ENCODE data around the gene GPR137.
A peak's percentile ranks its signal among the peaks of the same experiment; 100 is the strongest.
"Not testable (repeated sequence)": the region's sequence is repeated elsewhere in the genome, so short reads cannot be mapped to it uniquely, and the experiment has no call there.

GPR137 gene

DNA sequence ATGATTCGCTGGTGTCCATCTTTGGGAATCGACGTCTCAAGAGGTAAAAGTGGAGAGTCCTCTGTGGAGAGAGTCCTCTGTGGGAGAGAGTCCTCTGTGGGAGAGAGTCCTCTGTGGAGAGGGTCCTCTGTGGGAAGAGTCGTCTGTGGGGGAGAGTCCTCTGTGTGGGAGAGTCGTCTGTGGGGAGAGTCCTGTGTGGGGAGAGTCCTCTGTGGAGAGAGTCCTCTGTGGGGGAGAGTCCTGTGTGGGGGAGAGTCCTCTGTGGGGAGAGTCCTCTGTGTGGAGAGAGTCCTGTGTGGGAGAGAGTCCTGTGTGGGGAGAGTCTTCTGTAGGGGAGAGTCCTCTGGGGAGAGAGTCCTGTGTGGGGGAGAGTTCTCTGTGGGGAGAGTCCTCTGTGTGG is 35.4 kb downstream of the GPR137 start:
- no peak for DNase-seq (ENCODE audit: low read depth in 2 of 2)

- DNase-seq (ENCODE audit: low read depth in 2 of 2): no peak
These were observed 35.9 kb downstream of the GPR137 start for GRCh38 chr11:64321533-64321932.

- DNase-seq (ENCODE audit: low read depth in 2 of 2): no peak
These were observed 37.2 kb downstream of the GPR137 start for GRCh38 chr11:64322925-64323260.

DNA sequence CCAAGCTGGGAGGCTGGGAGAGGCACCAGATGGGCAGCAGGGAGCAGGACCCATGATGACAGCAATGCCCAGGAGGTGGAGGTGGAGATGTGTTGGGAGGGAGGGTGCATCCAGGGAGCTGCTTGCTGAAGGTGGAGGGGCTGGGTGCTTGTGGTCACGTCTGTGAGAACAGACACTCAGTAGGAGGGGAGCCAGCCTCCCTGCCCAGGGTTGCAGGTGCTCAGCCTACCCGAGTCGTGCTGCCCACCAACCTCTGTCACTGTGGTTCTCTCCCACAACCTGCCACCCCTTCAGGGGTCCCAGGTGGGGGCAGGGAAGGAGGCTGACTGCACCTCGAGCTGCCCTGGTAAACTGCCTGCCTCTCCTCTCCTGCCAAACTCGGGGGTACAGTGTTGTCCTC is 37.7 kb downstream of the GPR137 start:
- no peak for DNase-seq (ENCODE audit: low read depth in 2 of 2)

DNA sequence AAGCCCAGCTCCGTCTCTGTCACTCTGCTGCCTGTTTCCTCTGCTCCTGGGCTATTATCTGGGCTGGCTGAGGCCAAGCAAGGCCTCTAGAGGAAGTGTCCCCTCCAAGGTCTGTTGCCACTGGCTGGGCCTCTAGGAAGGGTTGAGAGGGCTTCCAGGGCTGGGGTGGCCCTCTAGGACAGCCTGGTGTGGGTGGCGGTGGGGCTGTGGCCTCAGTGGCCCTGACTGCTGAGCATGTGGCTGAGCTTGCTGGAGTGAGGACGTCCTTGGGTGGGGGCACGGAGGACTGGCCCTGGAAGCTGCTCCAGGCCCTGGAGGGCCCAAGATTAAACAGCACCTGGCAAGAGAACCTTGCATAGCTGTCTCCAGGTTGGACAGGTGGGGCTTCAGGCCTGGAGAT is 38.3 kb downstream of the GPR137 start:
- DNase-seq (ENCODE audit: low read depth in 2 of 2): not testable (repeated sequence)

GRCh38 chr11:64324692-64325469 is 39.2 kb downstream of the GPR137 start:
- DNase-seq (ENCODE audit: low read depth in 2 of 2): no peak

DNA sequence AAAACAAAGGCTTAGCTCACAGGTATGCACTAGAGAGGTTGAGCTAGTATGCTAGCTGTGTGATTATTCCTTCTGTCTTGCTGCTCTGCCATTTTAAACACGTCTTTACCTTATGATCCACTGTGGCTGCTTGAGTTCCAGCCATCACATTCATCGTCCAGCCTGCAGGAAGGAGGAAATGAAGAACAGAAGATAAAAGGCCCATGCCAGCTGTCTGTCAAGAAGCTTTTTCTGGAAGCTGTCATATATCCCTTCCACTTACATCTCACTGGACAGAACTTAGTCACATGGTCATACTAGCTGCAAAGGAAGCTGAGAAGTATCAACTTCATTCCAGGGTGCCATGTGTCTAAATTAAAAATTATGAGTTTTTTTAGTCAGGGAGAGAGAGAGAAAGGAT is 41.7 kb downstream of the GPR137 start:
- no peak for DNase-seq (ENCODE audit: low read depth in 2 of 2)

- DNase-seq (ENCODE audit: low read depth in 2 of 2): no peak
These were observed 42.3 kb downstream of the GPR137 start for GRCh38 chr11:64327993-64328392.

DNA sequence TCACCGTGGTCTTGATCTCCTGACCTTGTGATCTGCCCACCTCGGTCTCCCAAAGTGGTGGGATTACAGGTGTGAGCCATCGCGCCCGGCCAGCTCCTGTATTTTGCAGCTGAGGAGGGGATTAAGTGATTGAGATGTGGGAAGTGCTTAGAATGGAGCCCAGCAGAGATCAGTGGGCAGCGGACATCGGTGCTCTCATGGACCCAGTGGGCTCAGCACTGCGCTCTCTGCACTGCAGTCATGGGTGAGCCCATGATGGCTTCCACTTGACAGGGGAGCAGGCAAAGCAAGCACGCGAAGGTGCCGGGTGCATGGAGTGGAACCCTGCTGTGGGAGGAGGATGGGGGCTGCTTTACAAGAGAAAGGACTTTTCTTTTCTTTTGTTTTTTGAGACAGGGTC is 45.2 kb downstream of the GPR137 start:
- DNase-seq (ENCODE audit: low read depth in 2 of 2): no peak

DNA sequence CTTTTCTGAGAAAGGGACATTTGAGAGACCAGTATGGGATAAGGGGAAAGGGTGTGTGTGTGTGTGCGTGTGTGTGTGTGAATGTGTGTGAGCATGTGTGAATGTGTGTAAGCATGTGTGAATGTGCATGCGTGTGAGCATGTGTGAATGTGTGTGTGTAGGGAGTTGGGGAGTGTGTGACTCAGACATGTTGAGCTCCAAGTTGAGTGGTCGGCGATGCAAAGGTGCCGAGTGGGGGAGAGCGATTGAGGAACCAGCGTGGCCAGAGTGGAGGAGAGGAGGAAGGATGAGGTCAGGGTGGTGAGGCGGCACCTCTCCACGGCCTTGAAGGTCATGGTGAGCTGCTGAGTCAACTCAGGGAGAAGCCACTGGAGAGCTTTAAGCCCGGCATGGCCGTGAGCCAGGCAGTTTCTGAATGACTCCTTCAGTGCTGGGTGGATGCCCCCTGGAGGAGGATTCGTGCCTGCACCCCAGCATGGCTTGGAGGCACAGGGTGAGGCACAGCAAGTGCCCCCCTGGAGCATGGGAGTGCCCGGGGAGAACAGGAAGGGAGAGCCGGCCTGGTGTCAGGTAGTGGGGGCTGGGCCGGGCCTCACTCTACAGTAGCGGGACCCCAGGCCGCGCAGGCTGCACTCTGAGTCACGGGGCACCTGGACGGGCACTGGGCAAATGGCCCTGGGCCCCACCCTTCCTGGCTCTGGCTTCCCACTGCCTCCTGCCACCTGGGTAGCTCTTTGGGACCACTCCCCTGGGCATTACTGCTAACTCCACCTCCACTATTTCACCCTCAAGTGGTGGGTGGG is 46.1 kb downstream of the GPR137 start:
- peak; percentile 46 to 69 for DNase-seq (ENCODE audit: low read depth in 2 of 2)

GRCh38 chr11:64333556-64333955 is 47.9 kb downstream of the GPR137 start:
- DNase-seq (ENCODE audit: low read depth in 2 of 2): no peak

- no peak for DNase-seq (ENCODE audit: low read depth in 2 of 2)
These were observed 49.4 kb downstream of the GPR137 start for GRCh38 chr11:64334764-64335735.

- DNase-seq (ENCODE audit: low read depth in 2 of 2): no peak
These were observed 52.0 kb downstream of the GPR137 start for GRCh38 chr11:64337538-64338249.

- DNase-seq (ENCODE audit: low read depth in 2 of 2): no peak
These were observed 53.1 kb downstream of the GPR137 start for GRCh38 chr11:64338716-64339115.
